ENCODE data around the gene DCLK1. TPM values are rescaled to one million over a fixed set of nuclear protein-coding genes. Genes with fewer than 3 reads are reported as not detected.

Gene DCLK1
- total RNA-seq, 1 experiment from 2014 or later, result 36.2 TPM

DNA sequence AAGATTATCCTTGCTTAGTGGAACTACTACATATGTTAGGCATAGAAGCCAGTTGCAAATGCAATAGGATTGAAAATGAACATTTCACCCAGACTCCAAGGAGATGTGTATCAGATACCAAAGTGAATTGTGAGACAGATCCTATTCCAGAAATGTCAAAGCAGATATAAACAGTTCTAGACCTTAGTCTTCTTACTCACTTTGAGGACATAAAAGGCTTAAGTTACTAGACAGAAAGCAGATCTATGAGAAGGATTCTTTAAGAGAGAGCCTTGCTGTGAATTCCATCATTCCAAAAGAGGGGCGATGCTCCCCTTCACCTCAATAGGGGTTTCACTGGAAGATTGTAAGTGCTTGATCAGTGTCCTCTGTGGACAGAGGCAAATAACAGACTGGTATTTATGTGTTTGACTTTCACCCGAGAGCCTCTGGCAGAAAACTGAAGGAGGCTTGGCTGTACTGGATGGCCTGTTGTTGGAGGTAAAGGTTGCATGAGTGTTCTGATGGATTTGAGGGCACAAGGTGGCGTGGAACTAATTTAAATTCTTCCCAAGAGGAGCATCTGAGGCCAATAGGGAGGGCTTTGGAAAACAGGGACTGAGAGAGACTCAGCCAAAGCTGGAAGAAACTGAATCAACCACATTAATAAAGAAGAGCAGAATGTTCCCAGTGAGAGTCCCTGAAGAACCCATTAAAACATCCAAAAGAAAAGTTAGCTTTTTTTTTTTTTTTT lies 194.8 kb downstream of the DCLK1 start:
- H3K9me3 ChIP-seq (ENCODE audit: control insufficient read depth, low read depth, low read length), result no peaks in the 10 kb centered on the region
- whole genome bisulfite sequencing (ENCODE audit: extremely low coverage, insufficient read length, low lambda C conversion rate), result no CpG with 5 or more reads among the region's 3 CpGs
- no peaks in the 10 kb centered on the region for H3K79me2 ChIP-seq (ENCODE audit: insufficient read depth, low read length)
- H4K20me1 ChIP-seq (ENCODE audit: control insufficient read depth, insufficient read depth, insufficient read length), result no peaks in the 10 kb centered on the region
- no peak overlapping the region for H3K9ac ChIP-seq (ENCODE audit: extremely low read depth, insufficient read length, low read length)
- no peak overlapping the region for H3K23ac ChIP-seq (ENCODE audit: insufficient read length, low read depth, low read length)
- TF ChIP-seq, protein P1, sequence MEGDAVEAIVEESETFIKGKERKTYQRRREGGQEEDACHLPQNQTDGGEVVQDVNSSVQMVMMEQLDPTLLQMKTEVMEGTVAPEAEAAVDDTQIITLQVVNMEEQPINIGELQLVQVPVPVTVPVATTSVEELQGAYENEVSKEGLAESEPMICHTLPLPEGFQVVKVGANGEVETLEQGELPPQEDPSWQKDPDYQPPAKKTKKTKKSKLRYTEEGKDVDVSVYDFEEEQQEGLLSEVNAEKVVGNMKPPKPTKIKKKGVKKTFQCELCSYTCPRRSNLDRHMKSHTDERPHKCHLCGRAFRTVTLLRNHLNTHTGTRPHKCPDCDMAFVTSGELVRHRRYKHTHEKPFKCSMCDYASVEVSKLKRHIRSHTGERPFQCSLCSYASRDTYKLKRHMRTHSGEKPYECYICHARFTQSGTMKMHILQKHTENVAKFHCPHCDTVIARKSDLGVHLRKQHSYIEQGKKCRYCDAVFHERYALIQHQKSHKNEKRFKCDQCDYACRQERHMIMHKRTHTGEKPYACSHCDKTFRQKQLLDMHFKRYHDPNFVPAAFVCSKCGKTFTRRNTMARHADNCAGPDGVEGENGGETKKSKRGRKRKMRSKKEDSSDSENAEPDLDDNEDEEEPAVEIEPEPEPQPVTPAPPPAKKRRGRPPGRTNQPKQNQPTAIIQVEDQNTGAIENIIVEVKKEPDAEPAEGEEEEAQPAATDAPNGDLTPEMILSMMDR (conservative IDR thresholded peaks at IDR 0.05), result no peak
- Mint-ChIP-seq H3K27ac (no peak overlapping the region; a peak in 1 of 7 replicates), H3K9me3 (peaks cover 24 to 28% of the 10 kb centered on the region in 2 experiments), H3K36me3 (ENCODE audit: insufficient read depth in 1 of 3, low read depth in 3 of 3) (peaks cover 20 to 43% (median 30%) of the 10 kb centered on the region in 3 experiments), H3K4me1 (peaks cover 1 to 6% of the 10 kb centered on the region in 2 experiments; a peak in 3 of 4 replicates), H3K4me3 (no peak overlapping the region), H3K27me3 (ENCODE audit: low read depth) (peaks cover 2% of the 10 kb centered on the region; the same call in 1 of the 2 replicates)
- no peak for DNase-seq
- no peak overlapping the region for H4K5ac ChIP-seq (ENCODE audit: insufficient read length, low read depth, low read length)
- H3K4ac ChIP-seq (ENCODE audit: low read depth, low read length), result no peak overlapping the region
- H4K91ac ChIP-seq (ENCODE audit: insufficient read length, low read depth, low read length), result no peak overlapping the region
- H2BK15ac ChIP-seq (ENCODE audit: low read depth, low read length), result no peak overlapping the region
- H2BK12ac ChIP-seq (ENCODE audit: insufficient read length, low read depth, low read length), result no peak overlapping the region
- H2AFZ ChIP-seq (ENCODE audit: low read length), result no peak overlapping the region
- H3K18ac ChIP-seq (ENCODE audit: insufficient read length, low read depth, low read length), result no peak overlapping the region
- no peak overlapping the region for H2BK20ac ChIP-seq (ENCODE audit: low read depth, low read length, poor library complexity, severe bottlenecking)
- no peak overlapping the region for H4K8ac ChIP-seq (replicated peaks; ENCODE audit: insufficient read length, low read depth, low read length)
- H3K23me2 ChIP-seq (ENCODE audit: insufficient read length, low read depth, low read length, poor library complexity, severe bottlenecking), result no peaks in the 10 kb centered on the region
- no peak overlapping the region for H2AK5ac ChIP-seq (ENCODE audit: insufficient read length, low read length)
- no peak overlapping the region for H3K56ac ChIP-seq (ENCODE audit: insufficient read length, low read depth, low read length)
- no peaks in the 10 kb centered on the region for H3K27me3 ChIP-seq (ENCODE audit: insufficient read depth, low read length)
- H3K4me1 ChIP-seq (ENCODE audit: insufficient read depth, low read length), result no peaks in the 10 kb centered on the region
- H3K14ac ChIP-seq (ENCODE audit: insufficient read depth, low read length), result no peak overlapping the region
- H2BK120ac ChIP-seq (ENCODE audit: low read depth, low read length, poor library complexity, severe bottlenecking), result no peak overlapping the region
- H3K4me2 ChIP-seq (ENCODE audit: insufficient read depth, insufficient read length, low read length), result no peak overlapping the region
- no peak overlapping the region for H2BK5ac ChIP-seq (ENCODE audit: insufficient read length, low read length)
- no peak overlapping the region for H3K27ac ChIP-seq (ENCODE audit: insufficient read length, low read depth, low read length)
- no peak overlapping the region for H3T11ph ChIP-seq (ENCODE audit: low read length)
- H3K79me1 ChIP-seq (ENCODE audit: insufficient read depth, low read depth, low read length, poor library complexity, severe bottlenecking), result no peaks in the 10 kb centered on the region
